ENCODE results near the gene RGS19.
A peak's percentile ranks its signal among the peaks of the same experiment; 100 is the strongest.

Gene RGS19

DNA sequence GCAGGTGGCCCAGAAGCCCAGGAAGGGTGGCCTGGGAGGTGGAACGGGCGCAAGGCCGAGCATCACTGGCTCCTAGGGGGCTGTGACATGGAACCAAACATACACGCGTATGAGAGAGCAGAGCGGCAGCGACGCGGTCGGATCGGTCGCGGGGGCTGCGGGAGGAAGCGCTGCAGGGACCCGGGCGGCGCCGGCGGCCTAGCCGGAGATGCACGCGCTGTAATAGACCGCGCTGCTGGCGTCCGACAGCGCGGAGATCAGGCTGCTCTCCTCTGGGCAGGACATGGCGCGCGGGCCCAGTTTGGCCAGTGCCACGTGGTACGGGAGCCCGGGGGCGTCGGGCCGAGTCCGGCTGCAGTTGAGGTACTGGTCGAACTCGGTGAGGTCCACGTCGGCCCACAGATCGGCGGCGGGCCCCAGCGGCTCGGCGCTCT, 31.3 kb downstream of the RGS19 start:
- TF ChIP-seq, protein P1, sequence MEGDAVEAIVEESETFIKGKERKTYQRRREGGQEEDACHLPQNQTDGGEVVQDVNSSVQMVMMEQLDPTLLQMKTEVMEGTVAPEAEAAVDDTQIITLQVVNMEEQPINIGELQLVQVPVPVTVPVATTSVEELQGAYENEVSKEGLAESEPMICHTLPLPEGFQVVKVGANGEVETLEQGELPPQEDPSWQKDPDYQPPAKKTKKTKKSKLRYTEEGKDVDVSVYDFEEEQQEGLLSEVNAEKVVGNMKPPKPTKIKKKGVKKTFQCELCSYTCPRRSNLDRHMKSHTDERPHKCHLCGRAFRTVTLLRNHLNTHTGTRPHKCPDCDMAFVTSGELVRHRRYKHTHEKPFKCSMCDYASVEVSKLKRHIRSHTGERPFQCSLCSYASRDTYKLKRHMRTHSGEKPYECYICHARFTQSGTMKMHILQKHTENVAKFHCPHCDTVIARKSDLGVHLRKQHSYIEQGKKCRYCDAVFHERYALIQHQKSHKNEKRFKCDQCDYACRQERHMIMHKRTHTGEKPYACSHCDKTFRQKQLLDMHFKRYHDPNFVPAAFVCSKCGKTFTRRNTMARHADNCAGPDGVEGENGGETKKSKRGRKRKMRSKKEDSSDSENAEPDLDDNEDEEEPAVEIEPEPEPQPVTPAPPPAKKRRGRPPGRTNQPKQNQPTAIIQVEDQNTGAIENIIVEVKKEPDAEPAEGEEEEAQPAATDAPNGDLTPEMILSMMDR (IDR thresholded peaks at IDR 0.05; ENCODE audit: low read depth, low read length), result no peak
- no peak overlapping the region for H3K4me3 ChIP-seq (ENCODE audit: low read depth, low read length)
- no peak for DNase-seq (ENCODE audit: low read depth, low spot score)
- in situ Hi-C loops (cut with HindIII; ENCODE audit: low sequenced_read_pairs), result no loop called here

DNA sequence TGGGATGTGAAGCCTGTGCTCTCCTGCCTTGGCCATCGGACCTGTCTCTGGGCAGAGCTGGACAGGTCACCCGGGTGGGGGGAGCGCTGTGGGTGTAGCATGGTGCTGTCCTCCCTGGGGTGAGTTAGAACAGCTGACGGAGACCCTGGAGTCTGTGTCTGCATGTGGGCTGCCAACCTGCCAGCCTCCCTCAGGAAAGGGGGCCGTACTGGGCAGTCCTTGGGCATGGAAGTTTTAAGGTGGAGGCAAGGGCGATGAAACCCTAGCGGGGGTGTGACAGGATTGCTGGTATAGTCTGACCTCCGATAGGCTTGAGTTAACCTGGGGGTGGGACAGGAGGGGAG, 32.3 kb downstream of the RGS19 start:
- in situ Hi-C loops (cut with HindIII; ENCODE audit: low sequenced_read_pairs), result no loop called here
- TF ChIP-seq, protein P1 (IDR thresholded peaks at IDR 0.05; ENCODE audit: low read depth, low read length), result no peak
- no peak overlapping the region for H3K4me3 ChIP-seq (ENCODE audit: low read depth, low read length)
- DNase-seq (ENCODE audit: low read depth, low spot score), result no peak

DNA sequence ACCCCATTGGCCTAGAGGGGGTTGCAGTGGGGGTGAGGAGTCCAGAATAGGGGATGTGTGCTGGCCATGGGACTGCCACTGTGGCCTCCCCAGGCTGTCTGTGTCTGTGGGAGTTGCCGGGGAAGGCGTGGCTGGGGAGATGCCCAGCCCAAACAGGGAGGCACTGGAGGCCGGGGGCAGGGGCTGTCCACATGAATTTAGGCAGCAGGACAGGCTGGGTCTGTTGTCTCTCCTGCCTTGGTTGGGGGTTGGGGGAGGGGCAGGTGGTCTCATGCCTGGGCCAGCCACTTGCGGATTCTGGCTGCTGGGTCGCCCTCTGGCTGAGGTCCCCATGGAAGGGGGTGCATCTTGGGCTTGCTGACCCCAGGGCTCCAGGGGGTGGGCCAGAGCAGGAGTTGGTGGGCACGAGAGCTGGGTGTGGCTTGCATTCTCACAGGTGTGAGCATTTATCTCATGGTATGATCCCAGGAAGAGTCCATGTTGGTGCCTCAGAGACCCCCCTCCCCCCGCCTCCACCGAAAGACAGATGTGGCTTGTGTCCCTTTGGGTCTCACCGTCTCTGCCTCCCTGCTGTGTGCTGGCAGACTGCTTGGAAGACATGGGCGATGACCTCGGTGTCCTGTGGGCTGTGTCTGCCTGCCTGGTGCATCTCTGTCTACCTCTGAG, 33.8 kb downstream of the RGS19 start:
- no peak overlapping the region for H3K4me3 ChIP-seq (ENCODE audit: low read depth, low read length)
- in situ Hi-C loops (cut with HindIII; ENCODE audit: low sequenced_read_pairs), result no loop called here

DNA sequence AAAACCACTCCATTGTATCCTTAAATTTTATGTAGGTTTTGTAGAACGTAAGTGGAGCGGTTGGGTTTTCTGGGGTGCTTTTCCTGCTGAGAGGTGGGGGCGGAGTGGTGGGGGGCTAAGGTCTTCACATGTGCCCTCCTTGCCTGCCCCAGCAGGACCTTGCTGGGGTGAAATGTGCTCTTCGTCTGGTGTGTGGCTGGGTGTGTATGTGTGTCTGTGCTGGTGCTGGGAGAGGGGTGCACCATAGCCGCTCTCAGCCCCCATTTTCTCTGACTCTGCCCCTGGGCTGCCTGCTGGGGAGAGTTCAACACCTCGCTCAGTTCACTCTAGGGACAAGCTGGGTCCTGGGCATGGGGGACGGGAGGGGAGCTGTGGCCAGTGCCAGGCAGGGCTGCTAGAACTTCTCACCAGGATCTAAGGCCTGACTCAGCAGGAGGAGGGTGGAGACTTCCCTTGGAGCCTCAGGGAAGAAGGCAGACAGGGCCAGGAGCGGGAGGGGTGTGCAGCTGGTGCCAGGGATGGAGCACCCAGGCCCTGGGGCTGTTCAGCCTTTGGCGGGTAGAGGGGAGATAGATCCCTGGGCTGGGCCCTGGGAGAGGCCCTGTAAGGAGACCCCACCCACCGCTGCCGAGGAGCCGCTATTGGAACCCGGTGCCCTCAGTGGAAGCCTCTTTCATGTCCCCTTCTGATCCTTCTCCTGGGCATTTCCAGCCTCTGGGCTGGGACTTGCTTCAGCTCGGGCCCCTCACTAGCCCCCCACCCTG, 34.7 kb downstream of the RGS19 start:
- in situ Hi-C loops (cut with HindIII; ENCODE audit: low sequenced_read_pairs), result no loop called here
- TF ChIP-seq, protein P1 (IDR thresholded peaks at IDR 0.05; ENCODE audit: low read depth, low read length), result no peak
- peak; percentile 38 for DNase-seq (ENCODE audit: low read depth, low spot score)
- H3K4me3 ChIP-seq (ENCODE audit: low read depth, low read length), result no peak overlapping the region

More for the DNA sequence above, 33.8 kb downstream of the RGS19 start:
- TF ChIP-seq, protein P1 (IDR thresholded peaks at IDR 0.05; ENCODE audit: low read depth, low read length), result no peak
- no peak for DNase-seq (ENCODE audit: low read depth, low spot score)

DNA sequence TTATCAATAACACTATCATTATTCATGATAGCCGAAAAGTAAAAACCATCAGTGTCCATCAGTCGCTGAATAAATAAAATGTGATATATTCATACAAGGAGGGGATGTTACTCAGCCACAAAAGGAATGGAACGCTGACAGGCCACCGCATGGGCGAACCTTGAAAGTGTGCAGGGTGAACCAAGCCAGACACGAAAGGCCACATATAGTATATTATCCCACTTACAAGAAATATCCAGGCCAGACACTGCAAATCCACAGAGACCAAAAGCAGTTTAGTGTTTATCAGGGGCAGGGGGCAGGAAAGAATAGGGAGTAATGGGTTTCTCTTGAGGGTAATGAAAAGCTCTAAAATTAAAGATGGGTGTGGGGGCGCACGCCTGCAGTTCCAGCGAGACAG, 35.5 kb downstream of the RGS19 start:
- no peak for DNase-seq (ENCODE audit: low read depth, low spot score)
- TF ChIP-seq, protein P1 (IDR thresholded peaks at IDR 0.05; ENCODE audit: low read depth, low read length), result no peak

DNA sequence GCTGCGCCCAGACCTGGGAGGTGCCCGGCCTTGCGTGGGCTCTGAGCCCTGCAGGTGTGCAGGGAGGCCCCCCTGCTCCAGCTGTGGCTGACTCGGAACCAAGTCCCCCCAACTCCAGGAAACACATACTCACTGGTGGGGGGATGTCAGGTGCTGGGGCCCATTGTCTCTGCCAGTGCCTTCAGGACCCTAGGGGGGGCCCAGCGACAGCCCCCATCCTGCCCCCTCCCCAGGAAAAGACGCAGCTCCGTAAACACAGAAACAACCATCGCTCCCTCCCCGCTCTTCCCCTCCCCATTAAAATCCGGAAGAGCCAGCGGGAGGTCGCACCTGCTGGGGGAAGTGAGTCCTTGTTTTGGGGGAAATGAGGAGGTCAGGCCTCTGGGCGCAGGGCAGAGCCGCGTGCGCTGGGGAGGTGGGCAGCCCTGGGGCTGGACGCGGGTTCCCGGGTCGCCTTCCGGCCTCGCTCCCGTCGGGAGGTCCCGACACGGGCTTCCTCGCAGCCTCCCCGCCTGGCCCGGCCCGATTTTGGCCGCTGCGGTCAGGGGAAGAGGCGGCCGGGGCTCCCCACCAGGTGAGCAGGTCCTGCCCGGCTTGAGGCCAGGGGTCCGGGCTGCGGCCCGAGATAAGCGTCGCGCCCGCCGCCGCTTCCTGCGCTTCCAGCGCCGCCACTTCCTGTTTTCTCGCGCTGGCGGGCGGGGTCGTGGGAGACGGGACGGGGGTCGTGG, 37.1 kb downstream of the RGS19 start:
- H3K4me3 ChIP-seq (ENCODE audit: low read depth, low read length), result no peak overlapping the region
- TF ChIP-seq, protein P1 (IDR thresholded peaks at IDR 0.05; ENCODE audit: low read depth, low read length), result no peak

More for the DNA sequence above, 35.5 kb downstream of the RGS19 start:
- H3K4me3 ChIP-seq (ENCODE audit: low read depth, low read length), result no peak overlapping the region
- in situ Hi-C loops (cut with HindIII; ENCODE audit: low sequenced_read_pairs), result no loop called here

More for the DNA sequence above, 37.1 kb downstream of the RGS19 start:
- no peak for DNase-seq (ENCODE audit: low read depth, low spot score)
- in situ Hi-C loops (cut with HindIII; ENCODE audit: low sequenced_read_pairs), result no loop called here
